Measurements from ENCODE around the gene TNS2.

The TNS2 gene

DNA sequence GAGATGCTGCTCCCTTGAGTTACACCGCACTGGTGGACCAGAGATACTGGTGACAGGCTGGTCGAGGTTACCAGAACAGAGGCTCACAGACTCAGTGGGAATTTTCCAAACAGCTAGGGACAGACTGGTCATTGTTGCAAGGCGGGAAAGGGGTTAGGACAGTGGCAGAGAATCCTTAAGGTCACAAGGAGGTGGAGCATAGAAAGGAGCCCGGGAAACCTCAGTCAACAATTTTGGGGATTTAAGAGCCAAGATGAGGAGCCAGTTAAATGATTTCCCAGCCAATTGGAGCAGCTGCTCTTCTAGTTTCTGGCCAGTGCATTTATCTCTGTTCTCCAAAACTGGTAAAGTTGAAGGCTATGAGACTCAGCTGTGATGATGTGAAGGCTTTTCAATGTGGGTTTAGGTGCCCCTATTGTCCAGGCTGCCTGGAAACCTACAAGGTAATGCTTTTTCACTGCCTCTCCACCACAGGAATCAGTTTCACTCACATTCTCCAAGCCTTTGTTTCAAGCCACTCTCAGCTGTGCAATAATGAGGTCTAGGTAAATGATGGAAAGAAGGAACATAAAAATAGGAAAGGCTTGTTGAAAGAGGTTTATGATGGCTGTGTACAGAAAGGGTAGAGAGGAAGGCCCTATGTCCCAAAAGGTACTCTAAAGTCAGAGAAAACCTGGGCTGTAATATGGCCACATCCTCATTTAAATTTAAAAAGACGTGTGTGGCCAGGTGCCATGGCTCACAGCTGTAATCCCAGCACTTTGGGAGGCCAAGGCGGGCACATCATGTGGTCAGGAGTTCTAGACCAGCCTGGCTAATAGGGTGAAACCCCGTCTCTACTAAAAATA lies 7.0 kb upstream of the TNS2 start:
- DNase-seq, result no peak

DNA sequence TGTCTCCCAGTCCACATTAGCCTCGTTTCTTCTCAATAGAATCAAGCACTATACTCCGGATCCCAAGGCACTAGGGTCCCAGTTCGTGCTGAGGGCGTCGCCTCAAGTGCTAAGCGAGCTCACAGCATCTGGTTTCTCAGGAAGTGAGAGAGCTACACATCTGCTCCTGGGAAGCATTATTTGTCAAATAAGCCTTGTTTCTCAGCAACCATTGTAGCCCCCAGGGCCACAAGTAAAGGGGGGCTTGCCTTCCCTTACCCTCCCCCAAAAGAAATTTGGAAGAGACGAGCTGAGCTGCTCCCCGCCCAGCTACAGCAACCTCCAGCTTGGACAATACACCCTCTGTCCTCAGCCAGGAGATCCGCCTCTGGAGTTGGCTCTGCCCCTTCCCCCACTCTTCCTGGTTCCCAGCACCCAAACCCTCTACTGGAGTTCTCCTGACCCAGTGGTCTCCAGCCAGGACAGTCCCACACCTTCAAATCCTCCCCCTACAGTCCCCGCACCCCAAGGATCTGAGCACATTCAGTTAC lies 5.7 kb upstream of the TNS2 start:
- DNase-seq, result no peak

DNA sequence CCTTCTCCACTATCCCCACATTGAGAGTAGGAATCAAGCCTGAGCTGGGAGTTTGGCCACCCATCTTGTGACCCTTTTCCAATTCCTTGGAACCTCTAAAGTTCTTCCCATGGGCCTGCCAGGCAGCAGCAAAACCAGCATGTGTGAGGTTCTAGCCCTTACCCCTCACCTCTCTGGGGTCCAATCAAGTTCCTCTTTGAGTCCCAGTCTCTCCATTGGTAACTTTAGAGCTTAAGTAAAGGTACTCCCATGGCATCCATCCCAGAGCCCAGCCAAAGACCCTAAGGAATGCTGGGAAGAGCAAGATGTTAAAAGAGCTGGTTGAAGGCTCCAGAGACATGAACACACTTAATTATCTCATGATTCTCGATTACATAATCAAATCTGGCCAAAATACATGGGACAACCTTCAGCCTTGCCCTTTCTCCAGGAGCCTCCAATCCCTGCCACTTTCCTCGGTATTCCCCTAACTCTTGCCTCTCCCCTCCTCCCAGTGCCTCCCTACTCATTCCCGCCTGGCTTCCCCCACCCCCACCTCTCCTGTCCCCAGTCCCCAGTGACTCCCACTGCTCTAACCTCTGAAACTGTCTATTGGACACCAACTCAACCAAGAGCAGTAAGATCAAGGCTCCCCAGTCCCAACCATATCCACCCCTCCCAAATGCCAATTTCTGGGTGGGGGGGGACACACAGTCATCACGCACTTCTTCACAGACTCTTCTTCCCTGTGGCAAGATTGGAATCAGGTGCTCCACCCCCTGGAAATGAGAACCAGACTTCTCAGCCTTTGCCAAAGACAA lies 4.8 kb upstream of the TNS2 start:
- no peak for DNase-seq

DNA sequence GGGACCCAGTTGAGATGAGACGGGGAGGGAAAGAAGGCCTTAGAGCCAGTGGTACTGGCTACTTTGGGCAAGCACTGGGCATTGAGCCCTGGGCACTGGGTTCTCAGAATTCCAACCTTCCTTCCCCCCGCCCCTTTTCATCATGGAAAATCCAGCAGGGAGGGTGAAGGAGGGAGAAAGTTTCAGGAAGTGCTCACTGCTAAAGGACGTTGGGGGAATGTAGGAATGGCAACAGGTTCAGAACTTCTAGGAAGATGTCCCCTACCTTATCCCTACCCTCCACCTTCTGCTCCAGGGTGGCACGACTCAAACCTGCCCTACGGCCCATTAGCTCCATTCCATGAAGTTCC lies 4.2 kb upstream of the TNS2 start:
- no peak for DNase-seq

DNA sequence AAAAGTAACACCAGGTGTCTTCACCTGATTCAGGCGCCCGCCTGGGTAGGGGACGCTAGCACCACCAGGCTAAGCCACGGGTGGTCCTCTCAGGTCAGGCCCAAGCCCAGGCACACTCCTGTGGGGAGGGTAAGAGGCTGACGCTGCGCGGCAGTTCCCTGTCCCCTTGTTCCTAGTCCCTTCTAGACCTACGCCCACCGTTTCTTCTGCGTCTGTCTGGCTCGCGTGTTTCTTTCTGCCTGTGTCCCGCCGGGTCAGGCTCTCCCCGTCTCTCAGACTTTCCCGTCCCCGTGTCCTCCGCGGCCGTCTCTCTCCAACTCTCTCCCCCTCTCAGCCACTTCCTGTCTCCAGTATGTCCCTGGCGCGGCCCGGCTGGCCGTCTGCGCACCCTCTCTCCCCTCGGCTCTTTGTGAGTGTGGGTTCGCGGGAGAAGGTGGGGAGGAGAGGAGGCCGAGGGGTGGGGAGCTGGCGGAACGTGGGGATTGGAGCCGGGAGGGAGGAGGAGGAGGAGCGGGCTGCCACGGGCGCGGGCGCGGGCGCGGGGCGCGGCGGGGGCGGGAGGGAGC lies 3.1 kb upstream of the TNS2 start:
- DNase-seq, result no peak

DNA sequence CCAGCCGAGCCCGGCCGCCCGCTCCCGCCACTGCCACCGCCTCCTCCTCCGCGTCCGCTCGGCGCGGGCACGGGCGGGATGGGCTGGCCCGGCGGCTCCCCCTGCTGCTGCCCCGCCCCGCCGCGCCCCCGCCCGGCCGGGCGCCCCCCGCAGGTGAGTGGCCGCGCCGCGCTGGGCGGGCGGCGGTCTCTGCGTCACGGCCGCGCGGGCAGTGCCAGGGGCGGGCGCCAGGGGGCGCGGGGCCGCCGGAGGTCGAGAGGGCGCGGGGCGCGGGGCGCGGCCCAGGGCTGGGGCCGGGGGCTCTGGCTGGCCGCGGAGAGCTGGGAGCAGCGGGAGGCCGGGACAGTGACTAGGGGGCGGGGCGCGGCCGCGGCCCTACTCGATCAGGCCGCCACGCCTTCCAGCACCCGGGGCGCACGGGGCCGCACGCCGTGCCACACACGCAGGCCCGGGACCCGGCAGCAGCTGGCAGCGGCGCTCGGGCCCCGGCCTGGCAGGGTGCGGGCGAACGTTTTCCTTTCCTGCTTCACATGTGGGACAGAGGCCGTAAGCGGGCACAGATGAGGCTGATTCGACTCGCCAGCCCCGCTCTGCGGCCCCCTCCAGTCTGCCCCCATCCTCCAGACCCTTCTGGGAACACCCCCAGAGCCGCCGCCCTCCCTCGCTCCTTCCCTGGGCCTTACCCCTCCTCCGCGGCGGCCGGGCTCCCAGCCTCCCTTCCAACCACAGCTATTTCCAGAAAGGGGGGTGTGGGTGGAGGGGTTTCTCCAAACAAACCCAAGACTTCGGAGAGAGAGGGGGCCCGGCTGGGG lies 2.4 kb upstream of the TNS2 start:
- no peak for DNase-seq

DNA sequence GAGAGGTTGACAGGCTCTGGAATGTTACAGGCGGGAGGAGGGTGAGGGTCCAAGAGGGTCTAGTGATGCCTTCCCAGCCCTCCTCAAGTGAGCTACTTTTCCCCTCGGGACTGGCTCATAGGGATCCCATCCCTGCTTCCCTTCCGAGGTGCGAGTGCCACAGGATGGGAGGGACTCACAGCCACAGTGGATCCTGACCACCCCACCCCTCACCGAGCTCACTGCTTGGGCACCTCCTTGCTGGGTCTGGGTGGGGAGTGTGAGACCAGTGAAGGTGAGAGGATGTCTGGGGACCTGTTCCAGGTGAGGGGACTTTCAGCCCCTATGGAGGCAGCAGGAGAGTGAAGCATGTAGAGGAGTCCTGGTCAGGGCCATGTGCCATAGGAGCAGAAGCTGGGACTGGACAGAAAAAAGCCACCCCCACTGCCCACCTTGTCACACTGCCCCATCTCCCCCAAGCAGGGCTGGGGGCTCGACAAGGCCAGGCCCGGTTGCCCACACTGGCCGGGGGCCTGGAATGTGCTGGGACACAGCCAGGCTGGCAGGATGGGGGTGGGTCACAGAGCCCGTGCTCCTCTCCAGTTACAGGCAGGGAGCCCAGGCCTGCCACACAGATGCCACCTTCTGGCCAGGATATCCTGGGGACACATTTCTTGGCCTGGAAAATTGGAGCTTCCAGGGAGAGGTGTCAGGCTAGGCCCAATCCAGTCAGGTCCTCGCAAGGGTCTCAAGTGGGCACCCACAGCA lies 1.7 kb upstream of the TNS2 start:
- peak; percentile 14 for DNase-seq

DNA sequence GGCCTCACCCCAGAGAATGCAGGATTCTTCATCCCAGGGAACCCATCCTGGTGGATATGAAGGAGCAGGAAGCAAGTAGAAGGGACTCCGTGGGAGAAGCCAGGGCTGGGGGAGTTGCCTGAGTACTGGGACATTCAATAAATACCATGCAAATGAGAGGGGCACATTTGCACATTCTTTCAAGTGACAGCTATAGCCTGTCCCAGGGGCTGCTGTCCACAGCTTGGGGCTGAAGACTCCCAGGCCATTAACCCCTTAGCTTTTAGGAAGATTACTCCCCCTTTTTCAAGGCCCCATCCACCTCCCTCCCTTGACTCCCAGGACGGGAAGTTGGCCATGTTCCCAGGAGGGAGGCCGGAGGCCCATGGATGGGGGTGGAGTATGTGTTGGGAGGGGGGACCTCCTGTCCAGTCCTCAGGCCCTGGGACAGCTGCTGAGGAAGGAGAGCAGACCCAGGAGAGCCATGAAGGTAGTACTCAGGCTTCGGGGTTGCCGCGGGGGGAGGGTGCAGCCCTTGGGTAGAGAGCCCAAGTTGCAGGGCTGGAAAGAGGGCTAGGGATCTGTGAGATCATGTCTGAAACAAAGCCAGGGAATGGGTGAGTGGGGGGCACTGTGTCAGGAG lies 974 bp upstream of the TNS2 start:
- DNase-seq, result no peak

DNA sequence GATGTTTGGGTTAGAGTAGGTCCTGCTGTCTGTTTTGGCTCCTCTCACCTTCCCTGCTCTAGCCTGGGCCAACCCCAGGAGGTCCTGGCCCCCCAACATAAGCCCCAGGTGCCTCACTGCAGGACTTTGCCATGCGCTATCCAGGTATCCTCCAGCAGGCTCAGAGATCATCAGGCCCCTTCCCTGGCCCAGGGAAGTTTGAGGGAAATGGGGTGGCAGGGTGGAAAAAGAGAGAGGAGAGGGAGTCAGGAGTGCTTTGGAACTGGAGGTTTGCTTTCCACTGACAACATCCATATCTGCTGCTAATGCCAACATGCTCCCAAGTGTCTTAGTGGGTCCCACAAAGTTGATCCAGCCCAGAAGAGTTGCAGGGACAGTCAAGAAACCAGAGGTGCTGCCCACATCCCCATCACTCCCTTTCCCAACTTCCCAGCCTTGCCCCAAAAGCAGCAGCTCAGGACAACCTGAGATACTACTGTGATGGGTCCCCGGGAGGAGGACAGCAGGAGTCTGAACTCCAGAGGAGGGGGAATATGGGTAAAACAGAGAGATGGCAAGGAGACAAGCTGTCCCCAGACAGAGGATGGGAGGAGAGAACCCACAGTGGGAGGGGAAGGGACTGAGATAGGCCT lies 677 bp downstream of the TNS2 start:
- DNase-seq, result no peak

DNA sequence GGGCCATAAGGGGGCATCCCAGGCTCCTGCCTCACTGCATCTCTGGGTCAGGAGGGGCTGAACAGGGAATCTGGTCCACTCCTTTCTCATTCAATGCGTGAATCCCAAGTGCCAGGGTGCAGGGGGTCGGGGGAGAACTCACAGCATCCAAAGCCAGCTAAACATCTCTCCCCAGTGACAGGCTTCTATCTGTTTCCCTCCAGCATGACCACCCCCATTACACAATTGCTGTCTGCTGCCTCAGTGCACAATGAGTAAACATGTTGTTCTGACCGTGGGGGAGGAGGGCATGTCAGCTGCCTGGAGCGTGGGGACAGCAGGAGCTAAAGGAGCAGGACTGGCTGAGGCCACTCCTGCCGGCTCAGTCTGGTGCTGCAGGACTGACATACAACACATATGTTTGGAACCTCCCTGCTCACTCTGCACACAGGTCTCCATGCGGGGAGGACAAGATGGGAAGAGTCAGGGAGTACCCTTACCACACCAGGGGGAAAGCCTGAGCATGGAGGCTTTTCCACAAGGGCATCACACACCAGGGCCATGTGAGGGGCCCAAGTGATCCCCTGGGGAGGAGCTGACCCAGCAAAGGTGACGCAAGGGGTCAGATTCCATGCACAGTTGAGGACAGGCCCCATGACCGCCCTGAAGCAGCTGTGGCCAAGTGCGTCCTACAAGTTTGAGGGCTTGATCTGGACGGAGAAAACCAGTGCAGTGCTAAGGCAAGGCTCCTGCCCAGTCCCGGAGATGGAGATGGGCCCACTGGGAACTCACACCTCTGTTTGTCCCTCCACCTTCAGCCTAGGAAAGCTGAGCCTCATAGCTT lies 1.4 kb downstream of the TNS2 start:
- DNase-seq, result no peak

DNA sequence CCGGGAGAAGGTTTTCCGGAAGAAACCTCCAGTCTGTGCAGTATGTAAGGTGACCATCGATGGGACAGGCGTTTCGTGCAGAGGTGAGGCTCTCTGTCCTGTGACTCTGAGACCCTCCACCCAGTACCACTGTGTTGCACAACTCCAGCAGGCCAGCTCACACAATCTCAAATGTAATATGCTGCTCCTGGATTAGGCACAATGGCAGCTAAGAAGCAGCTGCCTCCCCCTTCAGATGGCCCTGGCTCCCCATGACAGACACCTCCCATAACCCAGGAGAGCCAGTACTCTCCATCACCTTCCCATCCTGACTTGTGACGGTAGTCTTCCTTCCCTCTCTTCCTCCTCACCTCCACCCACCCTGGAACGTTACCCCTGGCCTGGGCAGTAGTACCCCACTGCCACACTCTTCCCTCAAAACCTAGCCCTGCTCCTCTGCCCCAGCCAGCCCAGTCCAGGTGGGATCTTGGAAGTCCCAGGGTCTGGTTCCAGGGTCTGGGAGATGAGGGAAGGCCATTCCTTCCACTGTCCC lies 2.1 kb downstream of the TNS2 start:
- DNase-seq, result no peak

DNA sequence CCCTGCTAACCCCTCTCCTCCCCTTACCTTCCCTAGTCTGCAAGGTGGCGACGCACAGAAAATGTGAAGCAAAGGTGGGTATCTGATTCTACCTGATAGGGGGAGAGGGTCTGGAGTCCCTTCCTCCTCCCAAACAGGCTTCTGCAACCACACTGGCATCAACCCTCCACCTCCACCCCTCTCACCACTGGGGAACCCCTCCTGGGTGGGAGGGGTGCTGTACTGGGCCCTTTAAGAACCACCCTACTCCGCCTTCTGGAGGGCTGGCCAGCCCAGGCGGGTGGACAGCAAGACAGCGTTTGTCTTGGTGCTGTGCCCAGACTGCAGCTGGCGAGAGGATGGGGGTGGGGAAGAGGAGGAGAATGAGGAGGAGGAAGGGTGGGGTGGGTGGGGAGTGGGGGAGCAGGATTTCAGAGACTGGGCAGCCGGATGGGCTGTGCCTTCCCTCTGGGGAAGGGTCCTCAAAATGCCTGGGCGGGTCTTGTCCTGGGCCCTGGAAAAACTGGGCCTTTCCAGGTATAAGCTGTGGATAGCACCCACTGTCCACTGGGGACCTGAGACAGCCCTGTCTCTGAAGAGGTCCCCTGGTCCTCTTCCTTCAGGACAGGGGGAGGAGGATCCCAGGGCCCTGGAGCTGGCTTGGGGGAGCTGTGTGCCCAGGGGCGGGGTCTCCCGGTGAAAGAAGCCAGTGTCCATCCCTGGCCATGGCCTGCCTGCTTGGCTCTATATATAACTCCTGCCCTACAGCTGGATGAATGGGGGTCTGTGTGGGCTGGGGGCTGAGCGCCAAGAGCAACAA lies 2.8 kb downstream of the TNS2 start:
- no peak for DNase-seq

DNA sequence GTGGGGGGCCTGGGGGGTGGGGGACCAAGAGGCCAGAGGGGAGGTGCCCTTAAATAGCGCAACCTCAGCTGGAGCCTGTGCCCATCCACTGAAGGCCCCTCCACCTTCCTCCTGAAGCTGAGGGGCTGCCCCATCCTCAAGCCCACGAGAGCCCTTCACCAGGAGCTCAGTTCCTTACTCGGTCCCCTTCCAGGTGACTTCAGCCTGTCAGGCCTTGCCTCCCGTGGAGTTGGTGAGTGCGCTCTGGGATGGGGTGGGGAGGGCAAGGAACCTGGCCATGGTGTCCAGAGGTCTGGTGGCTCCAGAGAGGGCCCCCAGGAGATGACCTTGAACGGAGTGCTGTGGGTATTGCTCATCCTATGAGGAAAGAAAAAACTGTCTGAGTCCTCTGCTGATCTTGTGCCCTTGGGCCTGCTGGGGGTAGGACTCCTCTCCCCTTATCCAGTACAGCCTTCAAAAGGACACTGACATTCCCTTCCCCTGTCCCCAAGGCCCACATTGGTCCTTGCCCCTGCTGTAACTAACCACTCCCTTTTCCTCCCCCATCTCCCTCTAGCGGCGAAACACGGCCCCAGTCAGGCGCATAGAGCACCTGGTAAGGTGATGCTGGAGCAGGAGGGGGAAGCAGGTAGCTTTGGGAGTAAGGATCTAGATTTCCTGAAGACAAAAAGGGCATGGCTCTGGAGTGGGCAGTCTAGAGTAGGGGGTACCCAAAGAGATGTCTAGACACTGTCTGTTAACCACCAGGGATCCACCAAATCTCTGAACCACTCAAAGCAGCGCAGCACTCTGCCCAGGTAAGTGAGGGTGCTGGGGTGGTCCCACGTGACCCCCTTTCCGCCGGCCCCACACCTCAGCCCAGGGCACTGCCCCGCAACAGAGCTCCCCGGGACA lies 3.6 kb downstream of the TNS2 start:
- no peak for DNase-seq

DNA sequence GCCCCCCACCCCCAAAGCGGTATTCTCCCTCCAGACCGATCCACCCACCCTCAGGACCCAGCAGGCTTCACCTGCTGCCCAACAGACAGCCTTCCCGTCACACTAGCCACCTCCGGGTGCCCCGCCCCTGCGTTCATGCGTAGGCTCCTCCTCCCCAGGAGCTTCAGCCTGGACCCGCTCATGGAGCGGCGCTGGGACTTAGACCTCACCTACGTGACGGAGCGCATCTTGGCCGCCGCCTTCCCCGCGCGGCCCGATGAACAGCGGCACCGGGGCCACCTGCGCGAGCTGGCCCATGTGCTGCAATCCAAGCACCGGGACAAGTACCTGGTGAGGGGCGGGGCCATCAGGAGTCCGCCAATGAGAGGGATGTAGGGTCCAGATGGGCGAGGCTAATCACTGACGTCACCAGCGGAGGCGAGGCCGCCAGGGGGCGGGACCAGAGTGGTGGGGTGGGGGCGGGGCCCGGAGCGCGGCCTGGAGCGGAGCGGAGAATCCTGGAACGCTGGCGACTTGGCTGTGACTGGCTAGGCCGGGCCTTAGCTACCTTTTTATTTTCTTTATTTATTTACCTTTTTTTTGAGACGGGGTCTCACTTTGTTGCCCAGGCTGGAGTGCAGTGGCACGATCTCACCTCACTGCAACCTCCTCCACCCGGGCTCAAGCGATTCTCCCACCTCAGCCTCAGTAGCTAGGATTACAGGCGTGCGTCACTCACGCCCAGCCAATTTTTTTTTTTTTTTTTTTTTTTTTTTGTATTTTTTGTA lies 4.4 kb downstream of the TNS2 start:
- DNase-seq, result peak; percentile 77

DNA sequence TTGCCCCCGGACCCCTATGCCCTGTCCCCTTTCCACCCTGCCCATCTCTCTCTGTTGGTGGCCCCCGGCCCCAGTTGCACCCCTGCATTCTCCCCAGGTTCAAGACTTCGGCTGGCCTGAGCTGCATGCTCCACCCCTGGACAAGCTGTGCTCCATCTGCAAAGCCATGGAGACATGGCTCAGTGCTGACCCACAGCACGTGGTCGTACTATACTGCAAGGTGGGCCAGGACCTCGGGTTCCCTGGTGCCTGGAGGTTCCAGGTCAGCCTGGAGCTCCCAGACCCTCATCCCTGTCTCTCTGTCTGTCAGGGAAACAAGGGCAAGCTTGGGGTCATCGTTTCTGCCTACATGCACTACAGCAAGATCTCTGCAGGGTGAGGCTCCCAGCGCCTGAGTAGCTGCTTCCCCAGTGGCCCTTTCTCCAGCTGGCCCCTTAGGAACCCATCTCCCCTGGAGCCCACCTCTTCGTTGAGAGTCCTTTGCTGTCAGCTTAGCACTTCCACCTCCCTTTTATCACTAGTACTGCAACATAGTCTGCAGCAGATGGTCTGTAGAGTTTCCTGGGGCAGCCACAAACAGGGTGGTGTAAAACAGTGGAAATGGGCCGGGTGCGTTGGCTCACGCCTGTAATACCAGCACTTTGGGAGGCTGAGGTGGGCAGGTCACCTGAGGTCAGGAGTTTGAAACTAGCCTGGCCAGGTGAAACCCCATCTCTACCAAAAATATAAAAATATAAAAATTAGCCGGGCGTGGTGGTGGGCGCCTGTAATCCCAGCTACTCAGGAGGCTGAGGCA lies 5.8 kb downstream of the TNS2 start:
- DNase-seq, result no peak

DNA sequence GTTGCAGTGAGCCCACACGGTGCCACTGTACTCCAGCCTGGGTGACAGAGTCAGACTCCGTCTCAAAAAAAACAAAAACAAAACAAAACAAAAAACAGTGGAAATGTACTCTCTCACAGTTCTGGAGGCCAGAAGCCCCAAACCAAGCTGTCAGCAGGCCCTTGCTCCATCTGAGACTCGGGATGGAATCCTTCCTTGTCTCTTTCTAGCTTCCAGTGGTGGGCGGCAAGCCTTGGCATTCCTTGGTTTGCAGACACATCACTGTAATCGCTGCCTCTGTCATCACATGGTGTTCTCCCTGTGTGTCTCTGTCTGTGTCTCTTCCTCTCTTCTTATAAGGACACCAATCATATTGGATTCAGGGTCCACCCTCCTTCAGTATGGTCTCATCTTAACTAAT lies 6.4 kb downstream of the TNS2 start:
- no peak for DNase-seq
